ENCODE results near the gene C11orf68. TPM values are rescaled to one million over a fixed set of nuclear protein-coding genes. Genes with fewer than 3 reads are reported as not detected.

The C11orf68 gene
- total RNA-seq, 2 donors from 2014 or later: 26.0 to 29.1 TPM

DNA sequence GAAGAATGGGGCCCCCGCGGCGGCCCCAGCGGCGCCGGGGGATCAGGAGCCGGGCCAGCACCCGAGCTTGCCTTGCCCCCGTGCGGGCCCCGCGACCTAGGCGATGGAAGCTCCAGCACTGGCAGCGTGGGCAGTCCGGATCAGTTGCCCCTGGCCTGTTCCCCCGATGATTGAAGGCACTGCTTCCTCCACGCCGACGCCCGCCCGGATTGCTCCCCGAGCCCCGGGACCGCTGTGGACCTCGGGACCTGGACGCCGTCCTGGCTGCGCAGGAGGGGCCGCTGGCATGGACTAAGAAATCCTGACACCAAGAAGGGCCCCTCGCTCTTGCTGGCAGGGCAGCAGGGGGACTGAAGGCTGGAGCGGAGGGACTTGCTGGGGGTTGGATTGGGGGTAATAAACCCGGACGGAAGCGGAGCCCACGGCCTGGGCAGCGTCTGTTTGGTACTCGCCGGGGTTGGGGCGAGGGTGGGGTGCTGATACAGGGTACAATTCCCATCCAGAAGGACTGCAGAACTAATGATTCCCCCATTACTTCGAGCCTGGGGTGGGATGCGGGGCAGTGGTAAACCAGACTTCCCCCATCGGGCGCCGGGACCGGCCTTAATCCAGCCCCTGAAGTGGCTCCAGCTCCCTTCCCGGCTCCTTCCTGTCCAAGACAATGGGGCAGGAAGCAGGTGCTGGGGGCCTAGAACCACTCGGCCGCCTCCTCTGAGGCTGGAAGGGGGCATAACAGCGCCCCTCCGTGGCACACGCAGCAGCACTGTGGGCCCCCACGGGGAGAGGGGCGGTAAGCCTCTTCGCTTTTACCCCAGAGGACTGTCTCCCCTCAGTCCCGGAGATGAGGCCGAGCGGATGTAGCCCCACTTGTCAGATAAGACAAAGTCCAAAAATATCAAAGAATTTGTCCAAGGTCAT lies 27.4 kb downstream of the C11orf68 start:
- Mint-ChIP-seq H3K4me1 (peaks cover 35% of the 10 kb centered on the region), H3K4me3 (peak overlapping the region; percentile 96), H3K9me3 (no peaks in the 10 kb centered on the region), H3K36me3 (ENCODE audit: low read depth) (peaks cover 5% of the 10 kb centered on the region), H3K27ac (no peak overlapping the region), H3K27me3 (ENCODE audit: insufficient read depth) (peaks cover 24% of the 10 kb centered on the region)
- peak overlapping the region; percentile 59 for H3K9ac ChIP-seq (ENCODE audit: extremely low read depth, low read length, poor library complexity, severe bottlenecking)
- H3K27ac ChIP-seq (ENCODE audit: low read depth, low read length): no peak overlapping the region
- TF ChIP-seq CTCF (conservative IDR thresholded peaks at IDR 0.05): peak; percentile 62
- no peaks in the 10 kb centered on the region for H3K9me3 ChIP-seq (ENCODE audit: control insufficient read depth, low read length)
- WGBS, 2 experiments (ENCODE audit: insufficient coverage in 1 of 2, insufficient read length in 1 of 2): 7 to 18% methylated on average over 22 to 57 of the region's 57 CpGs
- DNase-seq: peak; percentile 81
- H3K36me3 ChIP-seq (ENCODE audit: control insufficient read depth, insufficient read depth, low read length): no peaks in the 10 kb centered on the region
- no peaks in the 10 kb centered on the region for H3K27me3 ChIP-seq (ENCODE audit: control insufficient read depth, insufficient read depth, low read length, poor library complexity, severe bottlenecking)
- H3K4me3 ChIP-seq (ENCODE audit: low read length): peak overlapping the region; percentile 85
- H3K4me1 ChIP-seq (ENCODE audit: control insufficient read depth, insufficient read depth, low read length): no peaks in the 10 kb centered on the region

DNA sequence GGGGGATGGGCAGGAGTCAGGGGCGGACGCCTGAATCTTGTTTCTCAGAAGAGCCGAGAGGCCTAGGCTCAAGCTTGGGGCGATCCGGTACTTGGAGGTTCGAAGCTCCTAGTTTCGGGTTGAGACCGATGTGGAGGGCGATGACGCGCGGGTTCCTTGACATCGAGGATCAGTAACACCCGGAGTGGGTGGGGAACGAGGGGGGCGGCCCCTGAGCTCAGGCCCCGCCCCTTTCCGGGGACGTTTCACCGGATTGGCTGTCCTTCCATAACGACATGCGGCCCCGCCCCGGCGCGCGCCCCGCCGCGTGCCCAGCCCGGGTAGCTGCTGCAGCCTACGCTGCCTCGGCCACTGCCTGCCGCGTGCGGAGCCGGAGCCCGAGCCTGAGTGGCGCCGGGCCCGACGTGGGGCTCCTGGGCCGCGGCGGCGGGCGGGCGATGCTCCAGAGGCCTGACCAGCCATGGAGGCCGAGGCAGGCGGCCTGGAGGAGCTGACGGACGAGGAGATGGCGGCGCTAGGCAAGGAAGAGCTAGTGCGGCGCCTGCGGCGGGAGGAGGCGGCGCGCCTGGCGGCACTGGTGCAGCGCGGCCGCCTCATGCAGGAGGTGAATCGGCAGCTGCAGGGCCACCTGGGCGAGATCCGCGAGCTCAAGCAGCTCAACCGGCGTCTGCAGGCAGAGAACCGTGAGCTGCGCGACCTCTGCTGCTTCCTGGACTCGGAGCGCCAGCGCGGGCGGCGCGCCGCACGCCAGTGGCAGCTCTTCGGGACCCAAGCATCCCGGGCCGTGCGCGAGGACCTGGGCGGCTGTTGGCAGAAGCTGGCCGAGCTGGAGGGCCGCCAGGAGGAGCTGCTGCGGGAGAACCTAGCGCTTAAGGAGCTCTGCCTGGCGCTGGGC lies 28.3 kb downstream of the C11orf68 start, which contains the start of gene CCDC85B:
Gene CCDC85B, plus strand, starts transcription at position 350 of the 895 bp plus-strand sequence. Its CDS starts 111 bp downstream, at position 461.
- H3K4me3 ChIP-seq (ENCODE audit: low read length): peak within 1 kb of the TSS; percentile 85
- DNase-seq: peak; percentile 97
- H3K36me3 Mint-ChIP-seq (ENCODE audit: low read depth): peaks cover 13% of the 10 kb centered on the region
- WGBS, 2 experiments (ENCODE audit: insufficient coverage in 1 of 2, insufficient read length in 1 of 2): 0 to 1% methylated on average over 53 to 94 of the region's 94 CpGs
- H3K4me1 Mint-ChIP-seq: peaks cover 37% of the 10 kb centered on the region
- peak within 1 kb of the TSS; percentile 96 for H3K4me3 Mint-ChIP-seq
- no peaks in the 10 kb centered on the region for H3K27me3 ChIP-seq (ENCODE audit: control insufficient read depth, insufficient read depth, low read length, poor library complexity, severe bottlenecking)
- H3K9me3 ChIP-seq (ENCODE audit: control insufficient read depth, low read length): no peaks in the 10 kb centered on the region
- H3K36me3 ChIP-seq (ENCODE audit: control insufficient read depth, insufficient read depth, low read length): peaks cover 8% of the 10 kb centered on the region
- TF ChIP-seq CTCF (conservative IDR thresholded peaks at IDR 0.05): peak; percentile 68
- peak within 1 kb of the TSS; percentile 59 for H3K9ac ChIP-seq (ENCODE audit: extremely low read depth, low read length, poor library complexity, severe bottlenecking)
- no peaks in the 10 kb centered on the region for H3K4me1 ChIP-seq (ENCODE audit: control insufficient read depth, insufficient read depth, low read length)
- peaks cover 17% of the 10 kb centered on the region for H3K27me3 Mint-ChIP-seq (ENCODE audit: insufficient read depth)
- H3K9me3 Mint-ChIP-seq: no peaks in the 10 kb centered on the region
- peak within 1 kb of the TSS; percentile 84 for H3K27ac Mint-ChIP-seq
- H3K27ac ChIP-seq (ENCODE audit: low read depth, low read length): peak within 1 kb of the TSS; percentile 24

DNA sequence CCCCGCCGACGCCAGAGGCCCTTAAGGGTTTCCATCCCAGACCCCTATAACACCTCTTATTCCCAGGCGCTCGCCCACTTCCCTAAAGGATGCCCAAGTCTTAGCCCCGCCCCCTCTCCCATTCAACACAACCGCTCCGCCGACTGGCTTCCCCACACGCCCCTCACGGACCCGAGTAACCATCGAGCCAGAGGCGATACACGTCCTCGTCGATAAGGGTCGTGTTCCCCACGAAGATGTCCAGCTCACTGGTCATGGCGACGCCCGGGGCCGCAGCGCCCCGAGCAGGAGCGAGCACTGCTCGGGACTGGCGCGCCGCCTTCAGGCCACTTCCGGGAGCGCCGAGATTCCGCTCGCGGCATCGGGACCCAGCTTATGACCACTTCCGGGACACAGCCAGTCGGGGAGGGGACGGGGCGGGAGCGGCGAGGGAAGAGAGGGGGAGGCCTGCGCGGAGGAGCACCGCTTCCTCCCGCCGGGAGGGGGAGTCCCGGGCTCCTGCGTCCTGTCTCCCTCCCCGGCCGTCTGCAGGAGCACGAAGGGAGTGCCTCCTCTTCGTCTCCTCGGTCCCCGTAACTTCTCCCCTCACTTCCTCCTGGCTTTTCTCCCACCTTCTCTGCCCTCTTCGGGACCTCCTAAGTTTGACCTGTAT lies 30.6 kb downstream of the C11orf68 start, which contains the start of gene FIBP:
Gene FIBP, minus strand, starts transcription at position 309 of the 652 bp plus-strand sequence. Its CDS starts 53 bp downstream, at position 256.
- Mint-ChIP-seq H3K4me1 (peaks cover 37% of the 10 kb centered on the region), H3K36me3 (ENCODE audit: low read depth) (peaks cover 35% of the 10 kb centered on the region)
- peak within 1 kb of the TSS; percentile 64 for H3K27ac ChIP-seq (ENCODE audit: low read depth, low read length)

More for the DNA sequence above, 30.6 kb downstream of the C11orf68 start, which contains the start of gene FIBP:
- Histone ChIP-seq H3K4me3 (ENCODE audit: low read length) (peak within 1 kb of the TSS; percentile 82), H3K27me3 (ENCODE audit: control insufficient read depth, insufficient read depth, low read length, poor library complexity, severe bottlenecking) (no peaks in the 10 kb centered on the region), H3K9me3 (ENCODE audit: control insufficient read depth, low read length) (no peaks in the 10 kb centered on the region), H3K36me3 (ENCODE audit: control insufficient read depth, insufficient read depth, low read length) (peaks cover 31% of the 10 kb centered on the region), H3K4me1 (ENCODE audit: control insufficient read depth, insufficient read depth, low read length) (no peaks in the 10 kb centered on the region), H3K9ac (ENCODE audit: extremely low read depth, low read length, poor library complexity, severe bottlenecking) (peak within 1 kb of the TSS; percentile 67)
- 0% methylated on average over 34 to 57 of the region's 57 CpGs for WGBS, 2 experiments (ENCODE audit: insufficient coverage in 1 of 2, insufficient read length in 1 of 2)
- peak; percentile 99 for DNase-seq
- no peaks in the 10 kb centered on the region for H3K9me3 Mint-ChIP-seq
- peak within 1 kb of the TSS; percentile 96 for H3K4me3 Mint-ChIP-seq
- peaks cover 14% of the 10 kb centered on the region for H3K27me3 Mint-ChIP-seq (ENCODE audit: insufficient read depth)
- peak; percentile 81 for TF ChIP-seq CTCF (conservative IDR thresholded peaks at IDR 0.05)
- peak within 1 kb of the TSS; percentile 98 for H3K27ac Mint-ChIP-seq
